Fibroblast of lung (primary cell): Measurements from ENCODE around the gene UBE2J2.

Source experiments
- CTCF ChIP-seq, 2 donors: IDR thresholded peaks in 1 of 2; conservative IDR thresholded peaks in 1 of 2; 1 replicate in 1 of 2; 2 replicates in 1 of 2; pipeline ENCODE4 v1.5.1; 2011 to 2012; ENCODE audit warnings: low read length in 2 of 2, control low read depth in 1 of 2, inconsistent platforms in 1 of 2, low read depth in 1 of 2, mild to moderate bottlenecking in 1 of 2
- EZH2 ChIP-seq: IDR thresholded peaks from 2 replicates; pipeline ENCODE4 v1.5.1; 2012; ENCODE audit warnings: low read length, control low read depth, mild to moderate bottlenecking; ENCODE audit errors: missing control alignments

GRCh38 chr1:1253972-1254666 is 19.5 kb downstream of the UBE2J2 start:
- TF ChIP-seq EZH2 (no peak), CTCF (conservative IDR thresholded peaks at IDR 0.05 in 1 of 2, IDR thresholded peaks at IDR 0.05 in 1 of 2; ENCODE audit: low read depth in 1 of 2, low read length in 2 of 2) (no peak)
